Activated CD8-positive, alpha-beta memory T cell treated with anti-CD3 and anti-CD28 coated beads, Interleukin-2, amount 50 U/mL, for 4 hours (primary cell): ENCODE measurements around the gene CXXC4.

Experiments used
- DNase-seq: peaks from one replicate; pipeline ENCODE4 v3.0.0-alpha.2; 2020

CXXC4 gene

GRCh38 chr4:104488151-104488550 lies 6.5 kb downstream of the CXXC4 start:
- no peak for DNase-seq

- DNase-seq = no peak
Measured at GRCh38 chr4:104486716-104487504, 7.8 kb downstream of the CXXC4 start.

GRCh38 chr4:104475652-104476051 lies 19.0 kb downstream of the CXXC4 start:
- DNase-seq = no peak

GRCh38 chr4:104472766-104473165 lies 21.9 kb downstream of the CXXC4 start:
- no peak for DNase-seq

GRCh38 chr4:104470770-104471169 lies 23.9 kb downstream of the CXXC4 start:
- no peak for DNase-seq

GRCh38 chr4:104469794-104470193 lies 24.9 kb downstream of the CXXC4 start:
- no peak for DNase-seq

- no peak for DNase-seq
Measured at GRCh38 chr4:104465619-104466018, 29.1 kb downstream of the CXXC4 start.

GRCh38 chr4:104465201-104465600 lies 29.5 kb downstream of the CXXC4 start:
- DNase-seq = no peak

- no peak for DNase-seq
Measured at GRCh38 chr4:104462641-104463040, 32.1 kb downstream of the CXXC4 start.

GRCh38 chr4:104457308-104457981 lies 37.2 kb downstream of the CXXC4 start:
- no peak for DNase-seq

- no peak for DNase-seq
Measured at GRCh38 chr4:104451573-104451972, 43.1 kb downstream of the CXXC4 start.

GRCh38 chr4:104449537-104449936 lies 45.2 kb downstream of the CXXC4 start:
- DNase-seq = no peak

GRCh38 chr4:104447294-104447693 lies 47.4 kb downstream of the CXXC4 start:
- DNase-seq = no peak

- DNase-seq = no peak
Measured at GRCh38 chr4:104446431-104447278, 48.0 kb downstream of the CXXC4 start.

GRCh38 chr4:104444685-104445084 lies 50.0 kb downstream of the CXXC4 start:
- no peak for DNase-seq

- no peak for DNase-seq
Measured at GRCh38 chr4:104436542-104436941, 58.2 kb downstream of the CXXC4 start.

- no peak for DNase-seq
Measured at GRCh38 chr4:104429150-104429741, 65.4 kb downstream of the CXXC4 start.

- no peak for DNase-seq
Measured at GRCh38 chr4:104425948-104426347, 68.7 kb downstream of the CXXC4 start.

- DNase-seq = no peak
Measured at GRCh38 chr4:104424989-104425388, 69.7 kb downstream of the CXXC4 start.

- DNase-seq = no peak
Measured at GRCh38 chr4:104424475-104424941, 70.2 kb downstream of the CXXC4 start.

GRCh38 chr4:104421566-104421965 lies 73.1 kb downstream of the CXXC4 start:
- no peak for DNase-seq

- no peak for DNase-seq
Measured at GRCh38 chr4:104420766-104421165, 73.9 kb downstream of the CXXC4 start.
